Omental fat pad (tissue), 4 donors: ENCODE measurements around the gene MCC. TPM values are rescaled to one million over a fixed set of nuclear protein-coding genes. Genes with fewer than 3 reads are reported as not detected.
A peak's percentile ranks its signal among the peaks of the same experiment; 100 is the strongest.

Source experiments
- ATAC-seq: fragments of 150-250 bp; one replicate; pipeline ENCODE4 v1.9.1; 2016; ENCODE audit warnings: mild to moderate bottlenecking, moderate library complexity; ENCODE audit not compliant: low FRiP score
- DNase-seq: peaks from one replicate; pipeline ENCODE4 v3.0.0-alpha.2; 2019; ENCODE audit warnings: low spot score
- CTCF ChIP-seq, 3 donors: fragments of 450-650 bp; IDR thresholded peaks; one replicate each; pipeline ENCODE4 v1.5.1; 2016 to 2017; ENCODE audit warnings: antibody characterized with exemption in 3 of 3, mild to moderate bottlenecking in 3 of 3, moderate library complexity in 2 of 3
- total RNA-seq, 4 donors: library from RNA; depleted of rRNA; stranded (reverse); fragments of >200 nt; gene quantifications; one replicate each; pipeline ENCODE4 v1.1.0, GENCODE V29; 2016

Gene MCC
- total RNA-seq, 4 donors from 2014 or later: 32.8 to 56.3 (median 44.4) TPM

- no peak for ATAC-seq
- DNase-seq: no peak
- no peak for TF ChIP-seq CTCF (IDR thresholded peaks at IDR 0.05)
Observed at GRCh38 chr5:113164021-113164420, 324.2 kb downstream of the MCC start.

DNA sequence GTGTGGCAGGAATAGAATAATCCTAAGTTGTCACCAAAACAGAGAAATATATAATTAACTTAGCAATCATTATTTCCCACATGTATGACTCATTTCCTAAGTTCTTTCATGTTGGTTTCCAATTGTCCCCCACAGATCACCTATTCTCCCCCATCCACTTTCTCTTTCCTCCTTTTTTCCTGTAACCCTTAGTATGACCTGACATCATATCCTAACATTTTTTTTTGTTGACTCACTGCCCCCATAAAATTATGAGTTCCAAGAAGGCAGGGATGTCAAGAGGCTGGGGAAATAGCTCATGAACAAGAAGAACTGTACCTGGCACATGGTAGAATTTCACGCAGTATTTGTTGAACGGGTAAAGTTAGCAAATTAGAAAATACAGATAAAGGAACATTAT lies 324.9 kb downstream of the MCC start:
- DNase-seq: no peak
- ATAC-seq: peak; percentile 32
- no peak for TF ChIP-seq CTCF (IDR thresholded peaks at IDR 0.05)

DNA sequence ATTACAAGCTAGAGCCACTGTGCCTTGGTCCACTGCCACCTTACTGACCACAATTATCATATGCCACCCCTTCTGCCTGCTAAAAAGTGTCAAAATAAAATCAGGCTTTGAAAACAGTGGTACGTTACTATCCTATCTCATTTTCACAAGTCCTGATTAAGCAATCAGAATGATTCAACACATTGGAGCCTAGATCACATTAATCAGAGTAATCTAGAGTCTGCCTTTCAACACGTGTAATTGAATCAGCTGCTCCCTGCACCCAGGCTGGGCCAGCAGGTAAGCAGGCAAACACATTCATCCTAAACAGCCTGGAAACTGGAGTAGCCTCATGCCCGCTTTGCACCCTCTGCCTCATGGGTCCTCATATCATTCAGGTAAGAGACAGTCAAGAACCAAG lies 325.5 kb downstream of the MCC start:
- DNase-seq (peak; percentile 27), ATAC-seq (peak; percentile 86)
- TF ChIP-seq CTCF (IDR thresholded peaks at IDR 0.05): no peak

DNA sequence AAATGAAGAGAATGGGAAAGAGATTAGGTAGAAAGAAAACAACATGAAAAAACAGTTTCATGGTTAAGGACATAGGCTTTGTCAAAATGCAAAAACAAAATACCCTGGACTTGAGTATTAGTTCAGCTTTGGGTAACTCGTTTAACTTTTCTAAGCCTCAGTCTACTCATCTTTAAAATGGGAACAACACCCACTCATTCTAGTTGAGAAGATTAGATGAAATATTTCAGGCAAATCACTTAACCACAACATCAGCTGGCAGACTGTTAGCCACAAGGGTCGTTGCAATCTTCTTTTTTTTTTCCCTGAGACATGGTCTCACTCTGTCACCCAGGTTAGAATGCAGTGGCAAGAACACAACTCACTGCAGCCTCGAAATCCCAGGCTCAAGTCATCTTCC lies 326.0 kb downstream of the MCC start:
- no peak for TF ChIP-seq CTCF (IDR thresholded peaks at IDR 0.05)
- DNase-seq (no peak), ATAC-seq (no peak)

DNA sequence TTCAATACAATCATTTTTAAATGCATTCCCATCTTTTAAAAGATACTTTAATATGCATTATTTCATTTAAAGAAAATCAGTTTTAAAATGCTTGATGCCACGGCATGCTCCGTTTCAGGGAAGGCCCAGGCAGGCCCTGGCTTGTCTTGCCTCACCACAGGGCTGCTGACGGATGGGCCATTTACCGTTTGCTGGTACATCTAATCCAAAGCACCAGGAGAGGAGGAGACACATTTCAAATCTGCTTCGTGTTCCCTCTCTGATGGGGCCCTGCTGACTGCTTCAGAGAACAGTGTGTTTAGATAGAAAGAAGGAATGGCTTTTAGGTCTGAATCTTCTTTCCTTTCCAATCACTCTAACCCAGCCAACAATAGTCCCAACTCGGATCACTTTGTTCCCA lies 326.4 kb downstream of the MCC start:
- DNase-seq: no peak
- ATAC-seq: no peak
- no peak for TF ChIP-seq CTCF (IDR thresholded peaks at IDR 0.05)

DNA sequence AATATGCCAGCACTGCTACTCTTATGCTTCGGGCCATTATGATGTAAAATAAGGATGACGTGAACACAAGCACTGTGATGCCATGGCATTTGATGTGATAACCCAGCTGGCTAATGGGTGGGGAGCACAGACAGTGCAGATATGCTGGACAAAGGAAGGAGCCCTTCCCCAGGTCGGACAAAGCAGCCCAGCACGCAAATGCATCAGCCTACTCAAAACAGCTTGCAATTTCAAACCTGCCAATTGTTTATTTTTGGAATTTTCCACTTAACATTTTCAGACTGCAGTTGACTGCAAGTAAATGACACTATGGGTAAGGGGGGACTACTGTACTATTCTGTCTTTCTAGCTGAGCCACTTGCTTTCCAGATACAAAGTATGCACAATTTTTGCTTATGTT lies 330.4 kb downstream of the MCC start:
- DNase-seq (no peak), ATAC-seq (no peak)
- no peak for TF ChIP-seq CTCF (IDR thresholded peaks at IDR 0.05)

DNA sequence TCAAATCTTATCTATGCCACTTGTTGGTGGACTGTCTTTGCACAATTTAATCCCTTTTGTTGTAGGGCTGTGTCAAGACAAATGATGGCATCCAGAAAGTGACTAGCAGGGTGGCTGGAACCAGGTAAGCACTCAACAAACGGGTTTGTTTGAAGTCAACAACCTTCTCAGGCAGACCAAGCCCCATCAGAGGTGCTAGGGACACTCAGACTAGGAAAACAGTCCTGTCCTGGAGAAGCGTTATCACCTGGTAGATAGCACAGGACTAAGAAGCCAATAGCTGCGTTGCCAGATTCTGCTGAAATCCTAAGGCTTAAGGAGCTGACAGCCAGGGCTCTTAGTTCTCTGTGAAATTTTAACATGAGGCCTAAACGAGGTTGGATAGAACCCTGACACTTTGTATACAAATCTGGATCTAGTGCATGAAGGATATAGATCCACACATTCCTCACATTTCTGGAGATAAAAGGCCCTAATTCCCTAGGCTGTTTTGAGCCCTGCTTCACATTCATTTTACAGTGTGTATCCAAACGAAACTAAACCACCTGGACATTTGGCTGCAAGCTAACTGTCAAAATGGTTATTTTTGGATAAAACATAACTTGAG lies 331.9 kb downstream of the MCC start:
- no peak for DNase-seq

More for the DNA sequence above, 331.9 kb downstream of the MCC start:
- no peak for ATAC-seq
- TF ChIP-seq CTCF (IDR thresholded peaks at IDR 0.05): no peak
